Testis (tissue), 2 donors: ENCODE data around the gene M6PR.

Experiments used
- POLR2A ChIP-seq: fragments of 450-650 bp; IDR thresholded peaks from one replicate; pipeline ENCODE4 v1.6.1; 2017; ENCODE audit warnings: antibody characterized with exemption, mild to moderate bottlenecking, moderate library complexity
- TF ChIP-seq, protein P1 (sequence below), 3 experiments: fragments of 450-650 bp in 2 of 3; fragments of 200-600 bp in 1 of 3; sonication (generic) in 1 of 3; IDR thresholded peaks; one replicate each; pipeline ENCODE4 v1.5.1; 2016 to 2019; ENCODE audit warnings: antibody characterized with exemption in 3 of 3, mild to moderate bottlenecking in 2 of 3, moderate library complexity in 1 of 3

GRCh38 chr12:8993827-8994226, 44.4 kb upstream of the M6PR start:
- TF ChIP-seq, protein P1, sequence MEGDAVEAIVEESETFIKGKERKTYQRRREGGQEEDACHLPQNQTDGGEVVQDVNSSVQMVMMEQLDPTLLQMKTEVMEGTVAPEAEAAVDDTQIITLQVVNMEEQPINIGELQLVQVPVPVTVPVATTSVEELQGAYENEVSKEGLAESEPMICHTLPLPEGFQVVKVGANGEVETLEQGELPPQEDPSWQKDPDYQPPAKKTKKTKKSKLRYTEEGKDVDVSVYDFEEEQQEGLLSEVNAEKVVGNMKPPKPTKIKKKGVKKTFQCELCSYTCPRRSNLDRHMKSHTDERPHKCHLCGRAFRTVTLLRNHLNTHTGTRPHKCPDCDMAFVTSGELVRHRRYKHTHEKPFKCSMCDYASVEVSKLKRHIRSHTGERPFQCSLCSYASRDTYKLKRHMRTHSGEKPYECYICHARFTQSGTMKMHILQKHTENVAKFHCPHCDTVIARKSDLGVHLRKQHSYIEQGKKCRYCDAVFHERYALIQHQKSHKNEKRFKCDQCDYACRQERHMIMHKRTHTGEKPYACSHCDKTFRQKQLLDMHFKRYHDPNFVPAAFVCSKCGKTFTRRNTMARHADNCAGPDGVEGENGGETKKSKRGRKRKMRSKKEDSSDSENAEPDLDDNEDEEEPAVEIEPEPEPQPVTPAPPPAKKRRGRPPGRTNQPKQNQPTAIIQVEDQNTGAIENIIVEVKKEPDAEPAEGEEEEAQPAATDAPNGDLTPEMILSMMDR (IDR thresholded peaks at IDR 0.05): no peak
- no peak for TF ChIP-seq POLR2A
